Nephron progenitor cell (in vitro differentiated cells): ENCODE data around the gene GPR84.
A peak's percentile ranks its signal among the peaks of the same experiment; 100 is the strongest.
"Not testable (repeated sequence)": the region's sequence is repeated elsewhere in the genome, so short reads cannot be mapped to it uniquely, and the experiment has no call there.

Experiments
- DNase-seq: peaks from one replicate; pipeline ENCODE4 v3.0.0; 2021
- H3K27ac Mint-ChIP-seq: 2 replicates; pipeline ENCODE4 v1.8.0; 2021; ENCODE audit warnings: mild to moderate bottlenecking, moderate library complexity, mixed read lengths
- H3K27me3 Mint-ChIP-seq: 2 replicates; pipeline ENCODE4 v1.8.0; 2021; ENCODE audit warnings: mild to moderate bottlenecking, low read depth, mixed read lengths; ENCODE audit not compliant: poor library complexity
- H3K36me3 Mint-ChIP-seq: 2 replicates; pipeline ENCODE4 v1.8.0; 2021; ENCODE audit warnings: low read depth, mixed read lengths
- H3K4me1 Mint-ChIP-seq: 2 replicates; pipeline ENCODE4 v1.8.0; 2021; ENCODE audit warnings: mixed read lengths
- H3K4me3 Mint-ChIP-seq: 2 replicates; pipeline ENCODE4 v1.8.0; 2021; ENCODE audit warnings: mild to moderate bottlenecking, moderate library complexity, mixed read lengths
- H3K9me3 Mint-ChIP-seq: 2 replicates; pipeline ENCODE4 v1.8.0; 2021; ENCODE audit warnings: mild to moderate bottlenecking, moderate library complexity, mixed read lengths
- TF ChIP-seq, protein P1 (sequence below): fragments of 200-600 bp; sonication (generic); IDR thresholded peaks from 2 replicates; pipeline ENCODE4 v1.5.0; 2021; ENCODE audit warnings: antibody characterized with exemption

Gene GPR84

GRCh38 chr12:54333420-54334034 is 30.8 kb downstream of the GPR84 start:
- H3K9me3 Mint-ChIP-seq, result no peaks in the 10 kb centered on the region
- H3K27ac Mint-ChIP-seq, result no peak overlapping the region
- H3K27me3 Mint-ChIP-seq, result no peaks in the 10 kb centered on the region
- peaks cover 63% of the 10 kb centered on the region for H3K4me1 Mint-ChIP-seq
- H3K36me3 Mint-ChIP-seq, result no peaks in the 10 kb centered on the region
- H3K4me3 Mint-ChIP-seq, result no peak overlapping the region
- no peak for DNase-seq
- TF ChIP-seq, protein P1, sequence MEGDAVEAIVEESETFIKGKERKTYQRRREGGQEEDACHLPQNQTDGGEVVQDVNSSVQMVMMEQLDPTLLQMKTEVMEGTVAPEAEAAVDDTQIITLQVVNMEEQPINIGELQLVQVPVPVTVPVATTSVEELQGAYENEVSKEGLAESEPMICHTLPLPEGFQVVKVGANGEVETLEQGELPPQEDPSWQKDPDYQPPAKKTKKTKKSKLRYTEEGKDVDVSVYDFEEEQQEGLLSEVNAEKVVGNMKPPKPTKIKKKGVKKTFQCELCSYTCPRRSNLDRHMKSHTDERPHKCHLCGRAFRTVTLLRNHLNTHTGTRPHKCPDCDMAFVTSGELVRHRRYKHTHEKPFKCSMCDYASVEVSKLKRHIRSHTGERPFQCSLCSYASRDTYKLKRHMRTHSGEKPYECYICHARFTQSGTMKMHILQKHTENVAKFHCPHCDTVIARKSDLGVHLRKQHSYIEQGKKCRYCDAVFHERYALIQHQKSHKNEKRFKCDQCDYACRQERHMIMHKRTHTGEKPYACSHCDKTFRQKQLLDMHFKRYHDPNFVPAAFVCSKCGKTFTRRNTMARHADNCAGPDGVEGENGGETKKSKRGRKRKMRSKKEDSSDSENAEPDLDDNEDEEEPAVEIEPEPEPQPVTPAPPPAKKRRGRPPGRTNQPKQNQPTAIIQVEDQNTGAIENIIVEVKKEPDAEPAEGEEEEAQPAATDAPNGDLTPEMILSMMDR, result no peak

DNA sequence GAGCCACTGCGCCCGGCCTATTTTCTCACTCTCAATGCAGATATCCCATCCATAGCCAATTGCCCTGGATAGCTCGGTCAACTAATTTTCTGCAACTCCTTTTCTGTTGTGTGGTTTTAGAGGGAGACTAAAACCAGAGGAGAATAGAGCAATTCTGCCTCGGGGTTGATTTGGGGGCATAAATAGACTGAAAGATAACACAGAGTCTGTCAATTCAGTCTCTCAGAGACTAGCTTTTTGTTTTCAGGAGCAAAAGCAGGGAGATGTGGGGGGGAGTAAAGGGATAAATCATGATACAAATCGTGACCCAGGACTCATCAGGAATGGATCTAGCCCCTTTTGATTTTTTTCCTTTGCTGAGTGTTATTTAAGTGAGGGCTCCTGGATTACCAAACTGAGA is 32.8 kb downstream of the GPR84 start:
- no peak overlapping the region for H3K4me3 Mint-ChIP-seq
- H3K27ac Mint-ChIP-seq, result peak overlapping the region; percentile 94
- H3K4me1 Mint-ChIP-seq, result peaks cover 56% of the 10 kb centered on the region
- TF ChIP-seq, protein P1, result no peak
- H3K27me3 Mint-ChIP-seq, result no peaks in the 10 kb centered on the region
- no peak for DNase-seq
- no peaks in the 10 kb centered on the region for H3K36me3 Mint-ChIP-seq
- H3K9me3 Mint-ChIP-seq, result no peaks in the 10 kb centered on the region

DNA sequence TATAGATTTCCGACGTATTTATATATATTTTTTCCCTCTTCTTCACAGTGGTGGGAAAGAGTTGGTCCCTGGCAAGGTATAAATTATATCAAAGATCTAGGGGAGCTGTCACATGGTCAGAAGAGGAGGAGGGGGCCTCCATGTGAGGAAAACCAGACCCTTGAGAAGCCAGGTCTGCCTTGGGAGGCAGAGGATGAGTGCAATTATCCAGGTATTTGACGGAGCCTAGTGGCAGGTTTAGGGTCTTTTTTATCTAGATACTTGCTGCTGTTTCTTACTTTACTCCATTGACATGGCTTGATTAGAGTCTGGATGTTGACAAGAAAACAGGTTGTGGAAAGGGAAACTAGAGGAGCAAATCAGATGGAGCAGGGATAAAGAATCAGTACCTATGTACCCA is 33.8 kb downstream of the GPR84 start:
- H3K4me3 Mint-ChIP-seq, result peak overlapping the region; percentile 58
- peak overlapping the region; percentile 94 for H3K27ac Mint-ChIP-seq
- DNase-seq, result no peak
- H3K9me3 Mint-ChIP-seq, result no peaks in the 10 kb centered on the region
- TF ChIP-seq, protein P1, result no peak
- H3K36me3 Mint-ChIP-seq, result no peaks in the 10 kb centered on the region
- H3K27me3 Mint-ChIP-seq, result no peaks in the 10 kb centered on the region
- H3K4me1 Mint-ChIP-seq, result peaks cover 54% of the 10 kb centered on the region

GRCh38 chr12:54329759-54330158 is 34.5 kb downstream of the GPR84 start:
- Mint-ChIP-seq H3K9me3 (no peaks in the 10 kb centered on the region), H3K27ac (peak overlapping the region; percentile 94), H3K27me3 (no peaks in the 10 kb centered on the region), H3K4me1 (peaks cover 61% of the 10 kb centered on the region), H3K36me3 (no peaks in the 10 kb centered on the region), H3K4me3 (peak overlapping the region; percentile 58)
- peak; percentile 57 for DNase-seq
- TF ChIP-seq, protein P1, result no peak

GRCh38 chr12:54328595-54329337 is 35.5 kb downstream of the GPR84 start:
- H3K4me1 Mint-ChIP-seq, result peaks cover 66% of the 10 kb centered on the region
- no peaks in the 10 kb centered on the region for H3K9me3 Mint-ChIP-seq
- no peak for DNase-seq
- H3K27ac Mint-ChIP-seq, result peak overlapping the region; percentile 97
- peak overlapping the region; percentile 65 for H3K4me3 Mint-ChIP-seq
- H3K27me3 Mint-ChIP-seq, result no peaks in the 10 kb centered on the region
- TF ChIP-seq, protein P1, result no peak
- H3K36me3 Mint-ChIP-seq, result no peaks in the 10 kb centered on the region

DNA sequence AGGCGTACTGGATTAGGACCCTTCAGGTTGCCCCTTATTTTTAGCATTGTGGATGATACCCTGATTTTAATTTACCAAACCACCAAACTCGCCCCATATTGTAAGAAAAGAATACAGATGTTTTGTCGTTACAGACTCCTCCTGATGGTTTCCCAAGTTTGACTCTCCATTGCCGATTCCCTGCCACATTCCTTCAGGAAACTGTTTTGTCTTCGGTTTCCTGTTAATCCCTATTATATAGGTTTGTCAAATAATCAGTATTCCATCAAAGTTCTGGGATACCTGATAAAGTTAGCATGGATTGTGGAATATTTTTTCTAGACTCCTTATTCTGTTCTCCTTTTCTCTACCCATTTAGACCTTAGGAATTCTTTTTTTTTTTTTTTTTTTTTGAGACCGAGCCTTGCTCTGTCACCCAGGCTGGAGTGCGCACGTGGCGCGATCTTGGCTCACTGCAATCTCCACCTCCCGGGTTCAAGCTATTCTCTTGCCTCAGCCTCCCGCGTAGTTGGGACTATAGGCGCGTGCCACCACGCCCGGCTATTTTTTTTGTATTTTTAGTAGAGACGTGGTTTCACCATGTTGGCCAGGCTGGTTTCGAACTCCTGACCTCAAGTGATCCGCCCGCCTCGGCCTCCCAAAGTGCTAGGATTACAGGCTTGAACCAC is 38.7 kb downstream of the GPR84 start:
- not testable (repeated sequence) for DNase-seq, H3K27me3 Mint-ChIP-seq, H3K36me3 Mint-ChIP-seq, H3K9me3 Mint-ChIP-seq
- H3K4me1 Mint-ChIP-seq, result peaks cover 53% of the 10 kb centered on the region
- H3K4me3 Mint-ChIP-seq, result peak overlapping the region; percentile 98
- H3K27ac Mint-ChIP-seq, result peak overlapping the region; percentile 99
